NOMO-1 treated with DMSO at 0.1 percent for 48 hours (cell line): ENCODE measurements around the gene PLAAT1.
A peak's percentile ranks its signal among the peaks of the same experiment; 100 is the strongest.

Source experiments
- DNase-seq: peaks from one replicate; lab custom pipeline; 2025; ENCODE audit not compliant: unreplicated experiment; lab: John Stamatoyannopoulos, UW

Gene PLAAT1

DNA sequence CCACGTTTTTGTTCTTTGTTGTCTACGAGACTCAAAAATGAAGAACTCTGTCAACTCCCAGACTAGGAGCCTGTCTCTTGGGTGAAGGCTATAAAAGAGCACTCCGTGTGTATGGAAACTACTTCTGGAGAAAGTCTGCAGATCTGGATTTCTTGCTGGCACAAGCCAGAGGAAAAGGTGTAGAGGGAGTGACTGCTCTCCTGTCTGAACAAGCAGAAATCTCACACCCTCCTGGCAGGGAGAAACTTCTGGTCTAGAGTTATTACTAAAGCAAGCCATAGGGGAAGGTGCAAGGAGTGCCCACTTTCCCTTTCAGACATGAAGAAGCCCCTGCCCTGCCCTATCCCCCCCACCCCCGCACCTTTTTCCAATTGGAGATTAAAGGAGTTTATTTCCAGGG is 9.5 kb downstream of the PLAAT1 start:
- DNase-seq, result no peak

DNA sequence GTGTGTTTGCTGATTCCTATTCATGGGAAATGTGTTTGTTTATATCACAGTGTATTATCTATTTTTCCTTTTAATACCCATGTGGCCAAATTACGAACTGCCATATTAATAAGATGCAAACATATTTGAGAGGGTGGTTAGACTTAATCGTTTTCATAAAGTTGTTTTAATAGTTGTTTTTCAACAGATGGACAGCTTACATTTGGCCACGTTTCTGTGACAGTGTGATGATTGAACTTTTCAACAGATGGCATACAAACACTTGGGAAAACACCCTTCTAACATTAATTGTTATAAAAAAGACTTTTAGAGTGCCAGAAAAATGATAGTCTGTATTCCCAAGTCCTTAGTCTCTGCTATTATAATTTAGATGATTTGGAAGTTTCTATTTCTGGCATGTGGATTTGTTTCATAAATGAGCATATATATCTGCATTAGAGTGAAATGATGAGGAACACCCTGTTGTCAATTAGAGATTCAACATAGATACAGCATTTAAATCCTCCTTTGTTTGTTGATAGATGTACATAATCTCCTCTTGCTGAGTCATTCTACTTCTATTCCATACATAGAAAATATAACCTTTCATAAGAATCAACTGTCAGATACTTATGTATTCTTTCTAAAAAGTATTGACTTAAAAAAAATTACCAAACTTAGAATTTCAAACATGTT is 13.1 kb downstream of the PLAAT1 start:
- DNase-seq, result no peak

DNA sequence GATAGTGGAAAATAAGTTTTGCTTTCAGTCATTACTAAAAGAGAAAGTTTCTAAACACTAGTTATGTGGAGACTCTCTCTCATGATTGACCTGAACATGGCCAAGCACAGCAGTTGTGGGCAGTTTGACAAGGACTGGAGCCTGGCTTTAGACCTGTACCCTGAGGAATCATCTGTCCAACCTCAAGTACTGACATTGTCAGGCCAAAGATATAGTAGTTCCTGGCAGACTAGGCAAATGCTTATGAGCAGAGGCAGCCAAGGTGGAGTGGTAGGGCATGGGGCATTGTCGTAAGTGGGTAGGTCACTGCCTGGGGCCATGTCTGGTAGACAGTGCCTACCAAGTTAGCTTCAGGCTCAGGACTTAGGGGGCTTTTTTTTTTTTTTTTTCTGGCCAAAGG is 20.9 kb downstream of the PLAAT1 start:
- no peak for DNase-seq

DNA sequence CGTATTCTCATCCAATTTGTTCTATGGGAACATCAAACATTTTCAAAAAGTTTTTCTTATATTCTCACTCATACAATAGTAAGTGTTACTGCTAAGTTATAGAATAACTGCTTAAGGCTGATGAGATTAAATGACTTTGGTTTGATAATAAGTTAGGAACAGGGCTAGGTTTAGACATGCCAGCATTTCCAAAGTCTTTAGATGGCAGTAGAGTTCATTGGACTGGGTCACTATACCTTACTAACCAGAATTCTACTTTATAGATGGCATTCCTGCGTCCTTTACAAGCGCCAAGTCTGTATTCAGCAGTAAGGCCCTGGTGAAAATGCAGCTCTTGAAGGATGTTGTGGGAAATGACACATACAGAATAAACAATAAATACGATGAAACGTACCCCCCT is 21.7 kb downstream of the PLAAT1 start:
- DNase-seq, result no peak

DNA sequence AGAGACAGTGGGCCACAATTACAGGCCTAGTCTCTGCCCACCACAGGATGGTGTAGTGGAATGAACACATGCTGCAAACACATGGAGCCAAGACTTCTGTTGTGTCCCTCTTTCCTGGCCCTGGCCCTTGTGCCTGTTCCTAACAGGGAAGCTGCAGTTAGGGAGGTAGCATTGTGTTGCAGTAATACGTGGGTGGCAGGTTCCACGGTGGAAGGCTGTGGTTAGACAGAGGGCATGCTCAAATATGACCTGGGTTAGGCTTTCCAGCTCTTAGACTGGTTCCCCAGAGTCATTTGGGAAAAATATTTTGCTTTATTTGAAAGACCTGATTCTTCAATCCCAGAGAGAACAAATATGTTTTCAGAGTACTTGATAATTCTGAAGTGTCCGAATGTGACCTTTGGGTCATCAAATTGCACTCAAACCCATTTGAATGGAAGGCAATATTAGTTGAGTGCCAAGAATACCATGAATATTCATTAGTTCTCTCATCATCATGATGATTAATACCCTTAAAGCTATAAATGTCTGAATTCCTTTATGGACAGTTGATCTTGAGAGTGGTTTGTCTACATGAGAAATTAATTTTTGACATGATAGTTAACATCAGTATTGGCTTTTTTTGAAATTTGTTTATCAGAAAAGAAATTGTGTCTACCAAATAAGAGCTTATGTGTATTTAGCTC is 28.5 kb downstream of the PLAAT1 start:
- DNase-seq, result no peak

GRCh38 chr3:193270451-193270850 is 29.4 kb downstream of the PLAAT1 start:
- no peak for DNase-seq

- no peak for DNase-seq
Measured at GRCh38 chr3:193271101-193271840, 30.2 kb downstream of the PLAAT1 start.

DNA sequence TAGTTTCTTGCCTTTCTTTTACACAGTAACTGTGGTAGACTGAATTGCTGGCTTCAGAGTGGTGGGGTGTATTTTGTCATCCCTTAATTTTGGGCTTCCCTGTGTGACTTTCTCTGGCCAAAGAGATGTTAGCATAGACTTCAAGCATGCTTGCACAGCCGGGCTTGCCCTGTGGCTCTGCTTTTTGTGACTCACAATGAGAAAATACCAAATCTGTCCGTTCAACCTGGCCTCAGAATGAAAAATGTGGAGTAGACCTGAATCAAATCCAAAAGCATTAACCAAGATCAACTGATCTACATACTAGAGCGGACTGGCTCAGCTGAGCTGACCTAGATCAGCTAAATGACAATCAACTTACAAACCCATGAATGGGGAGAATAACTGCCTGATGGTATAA is 51.4 kb downstream of the PLAAT1 start:
- DNase-seq, result no peak

GRCh38 chr3:193295985-193296384 is 55.0 kb downstream of the PLAAT1 start:
- no peak for DNase-seq

DNA sequence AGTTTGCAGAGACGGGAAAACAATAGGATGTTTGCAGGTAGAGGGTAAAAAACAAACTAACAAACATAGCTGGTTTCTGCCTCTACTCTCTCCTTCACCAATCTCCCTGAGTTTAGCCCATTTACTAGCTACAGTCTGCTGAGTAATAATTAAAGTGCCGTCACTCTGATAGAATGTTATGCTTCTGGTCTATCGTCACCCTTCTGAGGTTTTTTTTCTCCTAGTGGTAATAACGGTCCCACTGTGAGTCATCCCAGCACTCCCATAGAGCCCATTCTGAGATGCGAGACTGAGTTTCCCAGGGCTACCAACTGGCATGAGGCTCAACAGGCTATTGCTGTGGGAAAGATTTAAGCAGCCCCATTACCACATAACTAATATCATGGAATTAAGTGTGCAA is 56.4 kb downstream of the PLAAT1 start:
- no peak for DNase-seq

DNA sequence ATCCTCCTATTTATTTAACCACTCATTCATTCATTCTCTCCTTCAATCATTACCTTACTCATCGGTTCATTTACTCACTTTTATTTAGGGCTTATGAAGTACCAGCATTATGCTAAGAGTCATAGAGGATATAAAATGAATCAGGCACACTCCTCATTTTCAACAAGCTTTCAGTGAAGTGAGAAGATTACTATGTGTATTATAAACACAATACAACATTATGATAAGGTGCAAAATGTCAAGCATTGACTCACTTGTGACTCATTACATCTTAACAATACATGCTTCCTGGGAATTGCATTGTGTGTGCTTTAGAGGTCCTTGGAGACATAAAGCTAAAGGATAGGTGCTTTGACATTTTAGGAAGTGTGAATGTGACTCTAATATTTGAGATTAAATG is 60.4 kb downstream of the PLAAT1 start:
- no peak for DNase-seq

GRCh38 chr3:193305356-193305755 is 64.3 kb downstream of the PLAAT1 start:
- no peak for DNase-seq

DNA sequence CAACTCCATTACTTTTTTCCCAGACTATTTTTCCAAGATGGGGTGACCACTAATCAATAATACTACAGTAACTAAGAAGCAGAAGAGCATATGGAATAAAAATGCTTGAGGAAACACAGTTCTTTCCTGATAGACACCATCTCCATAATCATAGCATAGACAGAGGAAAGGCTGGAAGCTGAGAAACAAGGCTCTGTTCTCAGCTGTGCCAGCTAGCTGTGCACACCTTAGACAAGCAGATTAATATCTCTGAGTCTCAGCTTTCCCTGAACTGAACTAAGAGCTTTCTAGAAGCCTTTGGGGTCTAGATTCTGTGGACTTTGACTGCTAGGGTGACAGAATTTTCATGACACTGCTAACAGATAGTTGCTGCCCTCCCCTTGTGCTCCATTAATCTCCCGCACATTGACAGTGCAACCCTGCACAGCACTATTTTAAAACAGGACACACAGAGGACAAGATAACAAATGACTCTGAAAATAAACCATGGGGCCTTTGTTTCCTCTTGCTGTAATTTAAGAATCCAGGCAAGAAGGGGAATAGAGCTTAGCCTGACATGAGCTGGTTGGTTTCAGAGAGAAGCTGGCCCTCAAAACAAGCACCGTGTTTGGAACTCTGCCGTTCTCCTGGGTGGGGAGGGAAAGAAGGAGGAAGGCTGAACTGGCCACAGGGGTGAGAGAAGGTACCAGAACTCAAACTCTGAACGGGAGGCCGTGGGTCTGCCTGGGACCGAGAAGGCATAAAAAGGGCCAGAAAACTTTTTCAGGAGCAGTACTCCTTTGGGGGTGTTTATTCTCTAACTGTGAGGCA is 70.1 kb downstream of the PLAAT1 start:
- DNase-seq, result peak; percentile 37

DNA sequence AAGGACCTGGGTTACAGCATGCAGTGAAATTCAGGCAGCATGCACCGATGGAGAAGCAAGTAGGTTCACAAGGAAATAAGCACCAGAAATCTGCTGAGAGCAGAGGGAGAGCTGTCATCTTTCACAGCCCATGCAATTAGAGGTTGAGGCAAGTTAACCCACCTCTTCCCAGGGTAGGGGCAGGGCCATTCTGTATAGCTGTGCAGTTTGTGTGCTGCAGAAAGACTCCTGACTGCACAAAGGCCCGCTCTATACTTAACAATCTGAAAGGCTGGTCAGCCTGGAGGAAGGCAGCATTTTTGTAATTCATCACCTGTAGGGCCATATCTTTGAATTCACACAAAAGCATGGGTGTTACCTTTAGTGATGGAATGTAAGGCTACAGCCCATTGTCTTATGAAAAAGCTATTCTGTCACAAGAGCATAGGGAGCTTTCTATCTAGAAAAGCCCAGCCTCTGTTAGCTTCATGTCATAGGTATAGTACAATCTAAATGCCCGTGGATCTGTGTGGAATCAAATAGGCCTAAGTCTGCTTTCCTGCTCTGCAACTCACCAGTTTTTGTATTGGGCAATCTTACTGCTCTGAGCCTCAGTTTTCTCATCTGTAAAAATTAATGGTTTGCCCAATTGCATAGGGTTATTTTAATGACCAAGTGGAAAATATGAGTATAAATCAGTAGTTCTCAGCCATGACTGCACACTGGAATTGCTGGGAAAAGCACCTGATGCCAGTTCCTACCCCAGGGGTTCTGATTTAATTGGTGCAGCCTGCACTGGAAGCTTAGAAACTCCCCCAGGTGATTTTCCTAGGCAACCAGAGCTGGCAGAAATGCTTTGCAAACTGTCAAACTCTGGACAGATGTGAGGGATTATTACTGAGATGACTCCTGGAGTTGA is 72.3 kb downstream of the PLAAT1 start:
- DNase-seq, result no peak

DNA sequence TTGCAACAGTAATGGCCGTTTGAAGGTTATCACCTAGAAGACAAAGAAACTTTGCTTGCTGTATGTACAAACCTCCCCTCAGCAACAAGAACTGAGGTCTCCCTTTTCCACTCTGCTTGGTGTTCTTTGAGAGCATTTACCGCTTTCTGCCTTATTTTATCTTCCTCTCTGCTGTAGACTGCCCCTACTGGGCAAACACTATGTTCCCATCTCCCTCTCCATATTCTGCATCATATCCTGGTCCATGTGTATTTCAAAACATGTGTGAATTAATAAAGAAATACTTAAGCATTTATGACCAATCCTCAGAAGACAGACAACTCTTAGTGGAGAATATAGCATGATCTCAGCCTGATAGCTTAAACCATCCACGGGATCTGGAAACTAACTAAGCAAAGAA is 73.1 kb downstream of the PLAAT1 start:
- no peak for DNase-seq

DNA sequence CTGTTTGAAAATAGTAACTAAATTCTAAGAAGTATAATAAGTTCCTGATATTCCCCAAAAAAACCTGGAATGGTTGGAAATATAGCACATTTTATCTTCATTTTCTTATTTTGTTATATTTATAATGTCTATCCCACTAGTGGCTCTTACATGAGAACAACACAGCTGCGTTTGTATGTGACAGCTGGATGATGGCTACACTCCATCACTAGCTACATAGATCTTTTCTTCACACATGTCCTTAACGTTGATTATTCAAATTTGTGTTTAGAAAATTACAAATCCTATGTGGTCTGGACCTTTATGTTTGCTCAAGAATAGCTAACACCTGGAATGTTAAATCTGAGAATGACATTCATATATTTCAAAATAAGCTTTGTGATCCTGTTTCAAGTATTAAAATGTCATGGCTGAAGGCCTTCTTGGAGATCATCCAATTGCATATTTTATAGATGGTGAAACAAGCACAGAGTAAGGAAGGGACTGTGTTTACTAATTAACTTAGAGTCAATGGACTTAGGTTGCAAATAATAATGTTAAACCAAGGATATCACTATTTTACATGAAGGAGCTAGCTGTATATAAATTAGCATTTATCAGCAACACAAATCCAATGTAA is 76.8 kb downstream of the PLAAT1 start:
- DNase-seq, result no peak
